PC-3 (cell line): ENCODE results near the gene MYO5C.
"Not testable (repeated sequence)": the region's sequence is repeated elsewhere in the genome, so short reads cannot be mapped to it uniquely, and the experiment has no call there.

Experiments used
- CTCF ChIP-seq: fragments of 300-600 bp; sonication (generic); conservative IDR thresholded peaks from 2 replicates; pipeline ENCODE4 v1.5.1; 2017; ENCODE audit warnings: antibody characterized with exemption, low read depth, mild to moderate bottlenecking, low read length
- EZH2 ChIP-seq: fragments of 300-600 bp; sonication (generic); IDR thresholded peaks from one replicate; pipeline ENCODE4 v1.6.1; 2017; ENCODE audit warnings: antibody characterized with exemption, mild to moderate bottlenecking, low read length; ENCODE audit not compliant: unreplicated experiment

GRCh38 chr15:52165494-52166131 is 130.0 kb downstream of the MYO5C start:
- not testable (repeated sequence) for TF ChIP-seq CTCF, EZH2
